Activated CD8-positive, alpha-beta memory T cell treated with anti-CD3 and anti-CD28 coated beads for 36 hours (primary cell): ENCODE measurements around the gene ZNF117. TPM values are rescaled to one million over a fixed set of nuclear protein-coding genes. Genes with fewer than 3 reads are reported as not detected.
"Not testable (repeated sequence)": the region's sequence is repeated elsewhere in the genome, so short reads cannot be mapped to it uniquely, and the experiment has no call there.

Source experiments
- CTCF ChIA-PET: fragments of 350-600 bp; sonication (Branson Sonifier 250); formaldehyde crosslinking; loops from one replicate; lab custom pipeline; 2021; ENCODE audit warnings: antibody characterized with exemption; lab: Charles Lee
- POLR2A ChIA-PET: fragments of 350-600 bp; sonication (Branson Sonifier 250); formaldehyde crosslinking; loops from one replicate; lab custom pipeline; 2021; ENCODE audit warnings: antibody characterized with exemption; lab: Charles Lee
- total RNA-seq, 2 experiments: library from RNA; stranded (reverse); gene quantifications; one replicate each; pipeline ENCODE4 v1.2.3, GENCODE V29; 2021

The ZNF117 gene
- total RNA-seq, 2 experiments from 2014 or later = 4.0 to 4.1 TPM

GRCh38 chr7:64940021-64940420 lies 50.8 kb downstream of the ZNF117 start:
- POLR2A ChIA-PET, CTCF ChIA-PET: not testable (repeated sequence)

- ChIA-PET POLR2A (no interaction called here), CTCF (no interaction called here)
These were observed 52.3 kb downstream of the ZNF117 start for GRCh38 chr7:64938540-64938939.

GRCh38 chr7:64934478-64934877 lies 56.4 kb downstream of the ZNF117 start:
- ChIA-PET CTCF (no interaction called here), POLR2A (no interaction called here)

- POLR2A ChIA-PET = interaction anchor here (0.6 kb wide), 1 partner anchor 134 kb away, joined by 3 read pairs; no protein-coding TSS in a partner anchor
- CTCF ChIA-PET = not testable (repeated sequence)
These were observed 62.3 kb downstream of the ZNF117 start for GRCh38 chr7:64928252-64929187.

Other genes with a start within 250 kb of the ZNF117 start
- 1 to 10 TPM; 9.1 to 9.4 TPM for gene ZNF138, start 196.6 kb downstream of the ZNF117 start, total RNA-seq
- gene ZNF273, start 87.8 kb downstream of the ZNF117 start, total RNA-seq = 1 to 10 TPM; 8.2 to 8.3 TPM
- gene ERV3-1, start 15.7 kb upstream of the ZNF117 start, total RNA-seq = 1 to 10 TPM; 5.3 to 7.7 TPM